Lower lobe of right lung (tissue), 2 donors: ENCODE measurements around the gene CCNB1. TPM values are rescaled to one million over a fixed set of nuclear protein-coding genes. Genes with fewer than 3 reads are reported as not detected.
"Not testable (repeated sequence)": the region's sequence is repeated elsewhere in the genome, so short reads cannot be mapped to it uniquely, and the experiment has no call there.

ENCODE experiments used
- ATAC-seq, 2 donors: fragments of 200-7000 bp; cut with Tn5 transposase; one replicate each; pipeline ENCODE4 v1.9.1; 2020 to 2022; ENCODE audit warnings: mild to moderate bottlenecking in 2 of 2, moderate library complexity in 2 of 2
- DNase-seq: peaks from one replicate; pipeline ENCODE4 v3.0.0-alpha.2; 2020
- H3K27ac ChIP-seq: fragments of 200-600 bp; one replicate; pipeline ENCODE4 v1.8.0; 2022
- H3K27me3 ChIP-seq: fragments of 200-600 bp; one replicate; pipeline ENCODE4 v1.8.0; 2022; ENCODE audit warnings: low read depth
- H3K36me3 ChIP-seq: fragments of 200-600 bp; one replicate; pipeline ENCODE4 v1.8.0; 2022; ENCODE audit warnings: mild to moderate bottlenecking
- H3K4me1 ChIP-seq: fragments of 200-600 bp; one replicate; pipeline ENCODE4 v1.8.0; 2022
- H3K4me3 ChIP-seq: fragments of 200-600 bp; one replicate; pipeline ENCODE4 v1.8.0; 2022; ENCODE audit warnings: mild to moderate bottlenecking
- H3K9me3 ChIP-seq: fragments of 200-600 bp; one replicate; pipeline ENCODE4 v1.8.0; 2022
- CTCF ChIP-seq: fragments of 200-600 bp; IDR thresholded peaks from one replicate; pipeline ENCODE4 v1.8.0; 2022; ENCODE audit warnings: antibody characterized with exemption, mild to moderate bottlenecking
- intact Hi-C: fragments of 100-400 bp; cut with DNase I; formaldehyde crosslinking; loops from one replicate; pipeline ENCODE4 v1.11.0; 2022
- total RNA-seq: library from RNA; stranded (reverse); fragmentation: NEBNext Ultra II Directional; extraction: Animal tissue kit (Norgen Biotek cat#: 25700); gene quantifications from one replicate; pipeline ENCODE4 v1.2.1, GENCODE V29; 2021
- donor health status: DM: no; HTN: yes; CAD: no; lungs with severe emphysema.

Gene CCNB1
- total RNA-seq, 1 donor from 2014 or later: 4.4 TPM

- no peak for DNase-seq
Measured at GRCh38 chr5:69217151-69217511, 50.2 kb downstream of the CCNB1 start.

GRCh38 chr5:69217548-69218526 lies 50.9 kb downstream of the CCNB1 start:
- H3K27me3 ChIP-seq: no peaks in the 10 kb centered on the region
- DNase-seq: peak; percentile 99
- TF ChIP-seq CTCF: peak; percentile 34
- peak; percentile 99 for ATAC-seq
- H3K9me3 ChIP-seq: no peaks in the 10 kb centered on the region
- peak overlapping the region; percentile 100 for H3K4me3 ChIP-seq
- peaks cover 20% of the 10 kb centered on the region for H3K4me1 ChIP-seq
- no peaks in the 10 kb centered on the region for H3K36me3 ChIP-seq
- H3K27ac ChIP-seq: peak overlapping the region; percentile 98
- intact Hi-C loops: no loop called here

More at GRCh38 chr5:69217151-69217511, 50.2 kb downstream of the CCNB1 start:
- Histone ChIP-seq H3K36me3 (no peaks in the 10 kb centered on the region), H3K4me3 (peak overlapping the region; percentile 100), H3K9me3 (no peaks in the 10 kb centered on the region), H3K4me1 (peaks cover 20% of the 10 kb centered on the region), H3K27me3 (no peaks in the 10 kb centered on the region), H3K27ac (peak overlapping the region; percentile 98)
- intact Hi-C loops: no loop called here
- no peak for TF ChIP-seq CTCF
- ATAC-seq: no peak

GRCh38 chr5:69219939-69220338 lies 53.0 kb downstream of the CCNB1 start:
- Histone ChIP-seq H3K27me3 (no peaks in the 10 kb centered on the region), H3K9me3 (no peaks in the 10 kb centered on the region), H3K4me1 (peaks cover 20% of the 10 kb centered on the region), H3K4me3 (no peak overlapping the region), H3K27ac (no peak overlapping the region), H3K36me3 (peaks cover 6% of the 10 kb centered on the region)
- intact Hi-C loops: no loop called here
- no peak for TF ChIP-seq CTCF
- DNase-seq (no peak), ATAC-seq (no peak)

- Histone ChIP-seq H3K36me3 (peaks cover 10% of the 10 kb centered on the region), H3K4me1 (peaks cover 20% of the 10 kb centered on the region)
- H3K27ac ChIP-seq, H3K27me3 ChIP-seq, H3K4me3 ChIP-seq, intact Hi-C loops, ATAC-seq, H3K9me3 ChIP-seq, DNase-seq: not testable (repeated sequence)
Measured at GRCh38 chr5:69220371-69220770, 53.4 kb downstream of the CCNB1 start.

GRCh38 chr5:69220833-69221232 lies 53.9 kb downstream of the CCNB1 start:
- not testable (repeated sequence) for H3K4me3 ChIP-seq, ATAC-seq

GRCh38 chr5:69224520-69224919 lies 57.6 kb downstream of the CCNB1 start:
- no peaks in the 10 kb centered on the region for H3K9me3 ChIP-seq
- H3K4me3 ChIP-seq: no peak overlapping the region
- DNase-seq: peak; percentile 56
- no peak overlapping the region for H3K27ac ChIP-seq
- no peaks in the 10 kb centered on the region for H3K27me3 ChIP-seq
- ATAC-seq: peak in 1 of 2 donors; percentile 59
- TF ChIP-seq CTCF: no peak
- intact Hi-C loops: no loop called here
- H3K36me3 ChIP-seq: peaks cover 50% of the 10 kb centered on the region
- peaks cover 3% of the 10 kb centered on the region for H3K4me1 ChIP-seq

More at GRCh38 chr5:69220833-69221232, 53.9 kb downstream of the CCNB1 start:
- intact Hi-C loops, DNase-seq, H3K27me3 ChIP-seq, H3K9me3 ChIP-seq: not testable (repeated sequence)
- Histone ChIP-seq H3K27ac (peak overlapping the region; percentile 6), H3K4me1 (peaks cover 20% of the 10 kb centered on the region), H3K36me3 (peaks cover 14% of the 10 kb centered on the region)
